GM12878 (cell line): ENCODE results near the gene RAB23. TPM values are rescaled to one million over a fixed set of nuclear protein-coding genes. Genes with fewer than 3 reads are reported as not detected.

ENCODE experiments used
- ATAC-seq: fragments of 200-7000 bp; cut with Tn5 transposase; 3 replicates; pipeline ENCODE4 v1.9.1; 2020; ENCODE audit warnings: mild to moderate bottlenecking, moderate library complexity
- BruUV-seq: library from RNA; stranded (reverse); fragments of 400-500 nt; replicated peaks from 2 replicates; lab custom pipeline; 2021; lab: Mats Ljungman, UMichigan
- CTCF ChIA-PET: fragments of 300-600 bp; sonication (Branson Sonifier 250); formaldehyde crosslinking; extraction: SDS; loops from one replicate; lab custom pipeline; 2021; ENCODE audit warnings: inconsistent platforms; lab: Yijun Ruan, JAX
- POLR2A ChIA-PET: fragments of 350-600 bp; formaldehyde crosslinking; extraction: SDS; loops from one replicate; lab custom pipeline; 2021; ENCODE audit warnings: inconsistent platforms; lab: Charles Lee
- RAD21 ChIA-PET: fragments of 300-600 bp; sonication (Branson Sonifier 250); formaldehyde crosslinking; loops from one replicate; lab custom pipeline; 2023; ENCODE audit warnings: antibody characterized with exemption; ENCODE audit not compliant: unreplicated experiment; lab: Charles Lee
- SMC1A ChIA-PET: fragments of 300-600 bp; sonication (Branson Sonifier 250); formaldehyde crosslinking; loops from one replicate; lab custom pipeline; 2023; ENCODE audit not compliant: unreplicated experiment, uncharacterized antibody; lab: Charles Lee
- DNase-seq: peaks from one replicate; pipeline ENCODE4 v3.0.0-alpha.2; 2011; ENCODE audit warnings: low read depth, low spot score
- FAIRE-seq: peaks from 3 replicates; lab custom pipeline; 2011; peaks lifted over from hg19 to GRCh38; lab: Jason Lieb, UNC
- H2AFZ ChIP-seq: 2 replicates; pipeline ENCODE4 v1.6.0; 2011; ENCODE audit warnings: low read depth, low read length, control low read depth; ENCODE audit not compliant: control insufficient read depth
- H3K27ac ChIP-seq: 2 replicates; pipeline ENCODE4 v1.5.1; 2011; ENCODE audit warnings: control low read depth; ENCODE audit not compliant: control insufficient read depth, insufficient read depth
- H3K27me3 ChIP-seq, 2 experiments: replicated peaks in 1 of 2; 2 replicates each; pipeline versions ENCODE4 v1.6.0 to v1.6.1; 2011; ENCODE audit warnings: low read length in 1 of 2; ENCODE audit not compliant: control insufficient read depth in 2 of 2, insufficient read depth in 2 of 2
- H3K36me3 ChIP-seq, 2 experiments: 2 replicates each; pipeline ENCODE4 v1.5.1; 2011; ENCODE audit warnings: low read length in 1 of 2; ENCODE audit not compliant: control insufficient read depth in 2 of 2, insufficient read depth in 2 of 2
- H3K4me1 ChIP-seq: 2 replicates; pipeline ENCODE4 v1.6.1; 2011; ENCODE audit warnings: mild to moderate bottlenecking, low read length, moderate library complexity, mixed read lengths; ENCODE audit not compliant: control insufficient read depth, insufficient read depth
- H3K4me2 ChIP-seq: 2 replicates; pipeline ENCODE4 v1.6.0; 2011; ENCODE audit warnings: control low read depth; ENCODE audit not compliant: control insufficient read depth, insufficient read depth
- H3K4me3 ChIP-seq: fragments of 200-600 bp; sonication (generic); 2 replicates; pipeline ENCODE4 v1.5.1; 2016
- H3K79me2 ChIP-seq: 2 replicates; pipeline ENCODE4 v1.6.0; 2011; ENCODE audit warnings: low read length; ENCODE audit not compliant: control insufficient read depth, insufficient read depth
- H3K9ac ChIP-seq: 2 replicates; pipeline ENCODE4 v1.8.0; 2011; ENCODE audit warnings: low read length, control low read depth, mixed read lengths; ENCODE audit not compliant: control insufficient read depth, insufficient read depth
- H3K9me3 ChIP-seq: replicated peaks from 3 replicates; pipeline ENCODE4 v1.5.1; 2011; ENCODE audit warnings: mild to moderate bottlenecking, low read length; ENCODE audit not compliant: control insufficient read depth, insufficient read depth
- H4K20me1 ChIP-seq: 2 replicates; pipeline ENCODE4 v1.6.0; 2011; ENCODE audit not compliant: control insufficient read depth, insufficient read depth
- BHLHE40 ChIP-seq, 2 experiments: fragments of 450-650 bp in 1 of 2; IDR thresholded peaks; 2 replicates each; pipeline ENCODE4 v1.6.1; 2011 to 2017; ENCODE audit warnings: low read depth in 2 of 2, borderline replicate concordance in 1 of 2, improper control_type of control experiment in 1 of 2, low read length in 1 of 2, mild to moderate bottlenecking in 1 of 2
- BRCA1 ChIP-seq: IDR thresholded peaks from 2 replicates; pipeline ENCODE4 v1.6.1; 2011; ENCODE audit warnings: low read depth, low read length, improper control_type of control experiment
- FOS ChIP-seq: IDR thresholded peaks from 3 replicates; pipeline ENCODE4 v1.6.1; 2011; ENCODE audit warnings: borderline replicate concordance; ENCODE audit not compliant: insufficient read length; ENCODE audit errors: extremely low read depth
- HCFC1 ChIP-seq: fragments of 150-350 bp; IDR thresholded peaks from 2 replicates; pipeline ENCODE4 v1.6.1; 2014; ENCODE audit warnings: low read length
- NR2C2 ChIP-seq: IDR thresholded peaks from 2 replicates; pipeline ENCODE4 v1.6.1; 2011; ENCODE audit warnings: borderline replicate concordance, low read depth; ENCODE audit not compliant: control insufficient read depth, insufficient read length
- PBX3 ChIP-seq: IDR thresholded peaks from 2 replicates; pipeline ENCODE4 v1.6.1; 2011; ENCODE audit warnings: mild to moderate bottlenecking, low read depth, low read length, moderate library complexity; ENCODE audit not compliant: insufficient replicate concordance
- SMAD5 ChIP-seq: IDR thresholded peaks from 2 replicates; pipeline ENCODE4 v1.6.1; 2016; ENCODE audit warnings: antibody characterized with exemption, low read depth
- WGBS: methylation state at CpG from one replicate; pipeline ENCODE4 v1.1.6; 2016; ENCODE audit warnings: low lambda C conversion rate; ENCODE audit not compliant: insufficient replicate concordance, insufficient coverage; ENCODE audit errors: missing lambda C conversion rate; 5-methylcytosine and 5-hydroxymethylcytosine counted together
- in situ Hi-C: fragments of 300-500 bp; cut with MboI; formaldehyde crosslinking; loops from 9 replicates; pipeline ENCODE4 v1.14.3; 2018; ENCODE audit warnings: mixed read lengths
- intact Hi-C: fragments of 100-400 bp; cut with micrococcal nuclease; formaldehyde crosslinking; loops from one replicate; pipeline ENCODE4 v1.14.2; 2022; ENCODE audit not compliant: unreplicated experiment
- polyA plus RNA-seq, 11 experiments: library from polyadenylated mRNA; depleted of rRNA in 4 of 11; unstranded in 6 of 11; stranded (reverse) in 5 of 11; fragments of >200 nt; fragmentation: Nextera tagmentation in 4 of 11; fragmentation: Illumina TruSeq in 1 of 11; extraction: Ambion mirVana in 4 of 11; extraction: Trizol in 1 of 11; gene quantifications; 1 replicate in 1 of 11; 2 replicates in 10 of 11; pipeline versions ENCODE4 v1.2.1 to v1.2.3, GENCODE V29; 2011 to 2016; ENCODE audit warnings: inconsistent platforms in 2 of 11, missing spikeins in 2 of 11, low read depth in 1 of 11
- total RNA-seq, 4 experiments: library from RNA; depleted of rRNA in 3 of 4; stranded (reverse); fragments of >200 nt in 3 of 4; fragmentation: Illumina TruSeq in 1 of 4; extraction: Trizol in 1 of 4; gene quantifications; 2 replicates each; pipeline versions ENCODE4 v1.2.1 to v1.2.3, GENCODE V29; 2013 to 2021

RAB23 gene
- total and polyA plus RNA-seq, 10 of the 15 experiments (the other 5 are each of a cell fraction or from before 2014, with no cell fraction given) = 0.80 to 6.0 (median 3.1) TPM

GRCh38 chr6:57138026-57138425, 84.1 kb downstream of the RAB23 start:
- H3K4me2 ChIP-seq = no peak overlapping the region
- in situ Hi-C loops = no loop called here
- TF ChIP-seq FOS = no peak
- TF ChIP-seq BHLHE40 (IDR thresholded peaks at IDR 0.05; ENCODE audit: borderline replicate concordance in 1 of 2, low read depth in 2 of 2, low read length in 1 of 2) = no peak
- TF ChIP-seq SMAD5 = no peak
- TF ChIP-seq BRCA1 = no peak
- no peak for TF ChIP-seq PBX3
- TF ChIP-seq HCFC1 = no peak
- TF ChIP-seq NR2C2 = no peak
- no peak overlapping the region for H3K9ac ChIP-seq
- FAIRE-seq = no peak
- no peak for ATAC-seq
- H3K4me1 ChIP-seq = no peaks in the 10 kb centered on the region
- H3K36me3 ChIP-seq = peaks cover 0 to 12% of the 10 kb centered on the region in 2 experiments; a peak in 2 of 4 replicates
- H3K27ac ChIP-seq = no peak overlapping the region
- H4K20me1 ChIP-seq = no peaks in the 10 kb centered on the region
- no peaks in the 10 kb centered on the region for H3K9me3 ChIP-seq
- H3K4me3 ChIP-seq = no peak overlapping the region
- ChIA-PET POLR2A (no interaction called here), SMC1A (interaction anchor here (1.4 kb wide), 1 partner anchor 9 kb away, joined by 3 read pairs; no protein-coding TSS in a partner anchor), CTCF (no interaction called here), RAD21 (no interaction called here)
- H2AFZ ChIP-seq = no peak overlapping the region
- no peaks in the 10 kb centered on the region for H3K27me3 ChIP-seq
- H3K79me2 ChIP-seq = no peaks in the 10 kb centered on the region
- intact Hi-C loops = no loop called here
- no peak for DNase-seq
- WGBS = 98% methylated on average over 10 of the region's 11 CpGs
- BruUV-seq = no TSS peak
